Lower leg skin (tissue), 3 donors: ENCODE measurements around the gene RYK.

Source experiments
- CTCF ChIP-seq, 3 donors: fragments of 450-650 bp; IDR thresholded peaks; one replicate each; pipeline ENCODE4 v1.5.1; 2016; ENCODE audit warnings: antibody characterized with exemption in 3 of 3, mild to moderate bottlenecking in 3 of 3, moderate library complexity in 2 of 3
- POLR2A ChIP-seq, 2 donors: fragments of 450-650 bp; IDR thresholded peaks; one replicate each; pipeline ENCODE4 v1.6.1; 2016 to 2017; ENCODE audit warnings: antibody characterized with exemption in 2 of 2, mild to moderate bottlenecking in 1 of 2, moderate library complexity in 1 of 2

DNA sequence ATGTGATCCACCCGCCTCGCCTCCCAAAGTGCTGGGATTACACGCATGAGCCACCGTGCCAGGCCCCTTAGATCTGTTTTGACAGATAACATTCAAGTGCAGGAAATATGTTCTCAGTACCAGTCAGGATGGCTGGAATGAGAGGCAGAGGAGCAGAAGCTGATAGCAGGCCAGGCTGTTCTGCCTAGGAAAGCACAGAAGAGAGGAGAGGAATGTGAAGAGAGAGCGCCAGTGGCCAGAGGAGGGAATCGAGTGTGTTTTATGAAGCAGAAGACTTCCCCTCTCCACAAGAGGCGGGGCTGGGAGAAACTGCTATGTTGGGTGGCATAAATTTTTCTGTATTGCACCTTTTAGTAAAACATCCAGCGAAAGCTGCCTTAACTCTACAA is 32.0 kb upstream of the RYK start:
- TF ChIP-seq POLR2A (IDR thresholded peaks at IDR 0.05) (no peak), CTCF (IDR thresholded peaks at IDR 0.05) (no peak)
